ENCODE measurements around the gene CYTH1.

GRCh38 chr17:78802008-78802407, 19.9 kb upstream of the CYTH1 start:
- TF ChIP-seq CTCF (IDR thresholded peaks at IDR 0.05; ENCODE audit: low read length) (no peak), EZH2 (IDR thresholded peaks at IDR 0.05; ENCODE audit: borderline replicate concordance, low read length) (no peak)
